Kasumi-1 (cell line): ENCODE measurements around the gene KRTAP2-4.
"Not testable (repeated sequence)": the region's sequence is repeated elsewhere in the genome, so short reads cannot be mapped to it uniquely, and the experiment has no call there.

Experiments used
- DNase-seq, 2 experiments: peaks; one replicate each; lab custom pipeline; 2025; lab: John Stamatoyannopoulos, UW

Gene KRTAP2-4

GRCh38 chr17:41037853-41038350 lies 27.8 kb downstream of the KRTAP2-4 start:
- DNase-seq, result no peak

DNA sequence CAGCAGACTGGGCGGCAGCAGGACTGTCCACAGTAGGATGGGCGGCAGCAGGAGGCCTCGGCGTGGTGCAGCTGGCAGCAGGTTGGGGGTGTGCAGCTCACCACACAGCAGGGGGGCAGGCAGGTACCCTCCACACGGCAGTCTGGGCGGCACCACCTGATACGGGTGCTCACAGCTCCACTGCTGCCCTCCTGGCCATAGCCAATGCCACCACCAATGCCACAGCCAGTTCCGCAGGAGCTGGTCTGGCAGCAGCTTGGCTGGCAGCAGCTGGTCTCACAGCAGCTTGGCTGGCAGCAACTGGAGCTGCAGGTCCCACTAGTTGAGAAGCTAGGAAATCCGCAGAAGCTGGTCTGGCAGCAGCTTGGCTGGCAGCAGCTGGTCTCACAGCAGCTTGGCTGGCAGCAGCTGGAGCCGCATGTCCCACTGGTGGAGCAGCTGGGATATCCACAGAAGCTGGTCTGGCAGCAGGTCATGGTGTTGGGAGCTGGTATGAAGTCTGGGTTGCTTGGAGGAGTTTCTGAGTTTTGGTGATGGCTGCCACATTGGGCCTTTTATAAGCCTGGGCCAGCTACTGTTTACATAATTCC lies 31.2 kb downstream of the KRTAP2-4 start, which contains the start of gene KRTAP1-3:
TSS of gene KRTAP1-3 (minus strand) at position 529 of the 590 bp plus-strand sequence. CDS start at position 476, 53 bp downstream.
- DNase-seq, result not testable (repeated sequence)

GRCh38 chr17:41029633-41030245 lies 35.9 kb downstream of the KRTAP2-4 start, which contains the start of gene KRTAP1-4:
TSS of gene KRTAP1-4 (minus strand) at chr17:41030195. CDS start at chr17:41030078, 117 bp downstream.
- no peak for DNase-seq

GRCh38 chr17:41026715-41027471 lies 38.8 kb downstream of the KRTAP2-4 start, which contains the start of gene KRTAP1-5:
TSS of gene KRTAP1-5 (minus strand) at chr17:41027208. CDS start at chr17:41027155, 53 bp downstream.
- DNase-seq, result no peak

DNA sequence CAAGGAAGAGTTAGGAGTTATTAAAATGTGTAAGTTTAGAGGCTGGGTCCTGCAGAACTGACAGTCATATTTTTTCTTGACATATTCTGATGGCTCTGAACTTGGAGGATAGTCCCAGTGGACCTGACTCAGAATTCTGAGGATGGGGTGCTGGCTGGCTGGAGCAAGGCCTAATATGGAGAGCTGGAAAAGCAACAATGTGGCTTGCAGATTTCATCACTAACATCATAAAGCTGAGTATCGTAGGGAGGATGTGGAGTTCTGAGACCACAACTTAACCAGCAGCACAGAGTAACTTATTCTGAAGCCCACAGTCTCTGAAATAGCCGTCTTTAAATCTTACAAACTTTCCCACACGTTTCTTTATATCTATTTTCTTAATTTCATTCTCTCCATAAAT lies 41.0 kb downstream of the KRTAP2-4 start:
- DNase-seq, result no peak

- DNase-seq, result no peak
Observed at GRCh38 chr17:41020336-41020735, 45.3 kb downstream of the KRTAP2-4 start.

DNA sequence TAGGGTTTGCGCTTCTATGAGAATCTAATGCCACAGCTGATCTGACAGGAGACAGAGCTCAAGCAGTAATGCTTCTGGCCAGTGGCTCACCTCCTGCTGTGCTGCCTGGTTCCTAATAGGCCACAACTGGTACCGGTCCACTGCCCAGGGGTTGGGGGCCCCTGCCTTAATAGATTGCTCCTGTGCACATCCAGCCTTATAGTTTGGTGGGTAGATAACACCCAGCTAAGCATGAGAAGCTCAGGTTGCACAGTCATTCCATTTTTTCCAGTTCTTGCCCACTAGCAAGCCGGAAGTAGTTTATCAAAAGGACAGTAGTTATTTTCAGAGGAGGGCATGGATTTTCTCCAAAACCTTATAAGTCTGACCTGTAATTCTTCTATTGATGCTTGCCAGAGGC lies 46.3 kb downstream of the KRTAP2-4 start:
- no peak for DNase-seq

- DNase-seq, result no peak
Observed at GRCh38 chr17:41018541-41018940, 47.1 kb downstream of the KRTAP2-4 start.

DNA sequence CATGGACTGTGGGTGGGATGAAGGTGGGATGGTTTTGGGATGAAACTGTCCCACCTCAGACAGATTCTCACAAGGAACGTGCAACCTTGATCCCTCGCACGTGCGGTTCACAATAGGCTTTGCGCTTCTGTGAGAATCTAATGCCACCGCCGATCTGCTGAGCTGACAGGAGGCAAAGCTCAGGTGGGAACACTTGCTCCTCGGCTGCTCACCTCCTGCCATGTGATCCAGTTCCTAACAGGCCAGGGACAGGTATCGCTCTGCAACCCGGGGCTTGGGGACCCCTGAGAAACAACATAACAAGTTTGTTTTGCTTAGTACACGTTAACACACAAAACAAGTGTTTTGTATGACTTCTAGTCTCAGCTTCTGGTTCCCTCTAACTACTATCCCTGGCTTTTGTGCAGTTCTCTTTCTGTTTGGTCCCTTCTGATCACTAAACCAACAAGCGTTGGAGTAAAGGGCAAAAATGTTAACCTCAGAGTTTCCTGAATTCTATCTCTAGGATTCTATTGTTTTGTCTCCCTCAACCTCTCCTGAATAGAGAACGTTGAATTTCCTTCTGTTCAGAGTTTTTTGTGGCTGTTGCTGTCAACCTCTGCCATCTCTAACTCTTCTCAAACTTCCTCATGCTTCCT lies 49.0 kb downstream of the KRTAP2-4 start:
- no peak for DNase-seq

- no peak for DNase-seq
Observed at GRCh38 chr17:41015454-41015853, 50.2 kb downstream of the KRTAP2-4 start.
